CD4-positive, alpha-beta T cell (primary cell): ENCODE measurements around the gene TMEM87A. TPM values are rescaled to one million over a fixed set of nuclear protein-coding genes. Genes with fewer than 3 reads are reported as not detected.
A peak's percentile ranks its signal among the peaks of the same experiment; 100 is the strongest.
"Not testable (repeated sequence)": the region's sequence is repeated elsewhere in the genome, so short reads cannot be mapped to it uniquely, and the experiment has no call there.

Experiments
- ATAC-seq: fragments of 200-7000 bp; cut with Tn5 transposase; one replicate; pipeline ENCODE4 v1.10.0; 2022; ENCODE audit warnings: mild to moderate bottlenecking; ENCODE audit not compliant: poor library complexity
- CTCF ChIA-PET: fragments of 350-600 bp; sonication (Branson Sonifier 250); formaldehyde crosslinking; loops from one replicate; lab custom pipeline; 2021; ENCODE audit warnings: antibody characterized with exemption, inconsistent platforms; lab: Charles Lee
- POLR2A ChIA-PET: fragments of 350-600 bp; sonication (Branson Sonifier 250); formaldehyde crosslinking; loops from one replicate; lab custom pipeline; 2021; ENCODE audit warnings: antibody characterized with exemption, inconsistent platforms; lab: Charles Lee
- DNase-seq, 14 experiments: peaks; one replicate each; pipeline ENCODE4 v3.0.0-alpha.2; 2013 to 2020; ENCODE audit warnings: mixed read lengths in 2 of 14
- H3K27ac ChIP-seq, 2 donors: one replicate each; pipeline versions ENCODE4 v1.5.1 to v1.7.0; 2013; ENCODE audit warnings: low read length in 2 of 2, low read depth in 1 of 2, mild to moderate bottlenecking in 1 of 2
- H3K27me3 ChIP-seq, 2 experiments: 1 replicate in 1 of 2; 2 replicates in 1 of 2; pipeline versions ENCODE4 v1.6.1 to v1.7.0; 2013; ENCODE audit warnings: low read length in 2 of 2, control low read depth in 1 of 2, mild to moderate bottlenecking in 1 of 2, moderate library complexity in 1 of 2; ENCODE audit not compliant: insufficient read depth in 2 of 2, control insufficient read depth in 1 of 2
- H3K36me3 ChIP-seq: one replicate; pipeline ENCODE4 v1.6.1; 2013; ENCODE audit warnings: low read length, control low read depth; ENCODE audit not compliant: insufficient read depth
- H3K4me1 ChIP-seq: one replicate; pipeline ENCODE4 v1.6.1; 2013; ENCODE audit warnings: low read length, control low read depth; ENCODE audit not compliant: insufficient read depth
- H3K4me3 ChIP-seq: one replicate; pipeline ENCODE4 v1.5.1; 2013; ENCODE audit warnings: mild to moderate bottlenecking, low read length, moderate library complexity
- H3K9me3 ChIP-seq, 2 experiments: 1 replicate in 1 of 2; 2 replicates in 1 of 2; pipeline versions ENCODE4 v1.6.1 to v1.7.0; 2013; ENCODE audit warnings: low read length in 2 of 2, mild to moderate bottlenecking in 2 of 2, control low read depth in 1 of 2, moderate library complexity in 1 of 2; ENCODE audit not compliant: control insufficient read depth in 1 of 2, insufficient read depth in 1 of 2
- H3K27ac Mint-ChIP-seq: one replicate; pipeline ENCODE4 v1.8.0; 2020; ENCODE audit warnings: mixed read lengths
- H3K27me3 Mint-ChIP-seq: one replicate; pipeline ENCODE4 v1.8.0; 2021; ENCODE audit warnings: mixed read lengths
- H3K36me3 Mint-ChIP-seq: one replicate; pipeline ENCODE4 v1.8.0; 2021; ENCODE audit warnings: low read depth, mixed read lengths
- H3K4me1 Mint-ChIP-seq: one replicate; pipeline ENCODE4 v1.8.0; 2021; ENCODE audit warnings: low read depth, mixed read lengths
- H3K4me3 Mint-ChIP-seq: one replicate; pipeline ENCODE4 v1.8.0; 2020; ENCODE audit warnings: mild to moderate bottlenecking, mixed read lengths
- H3K9me3 Mint-ChIP-seq: one replicate; pipeline ENCODE4 v1.8.0; 2020; ENCODE audit warnings: mixed read lengths
- intact Hi-C, 2 experiments: fragments of 100-400 bp; cut with DNase I in 1 of 2; cut with micrococcal nuclease in 1 of 2; formaldehyde crosslinking; loops; one replicate each; pipeline versions ENCODE4 v1.15.1 to v1.9.0; 2023 to 2025; cut with DNase I, micrococcal nuclease
- polyA plus RNA-seq, 2 donors: library from polyadenylated mRNA; unstranded; fragments of 120-200 nt; gene quantifications; one replicate each; pipeline ENCODE4 v1.2.1, GENCODE V29; 2013
- total RNA-seq, 174 experiments: library from RNA in 2 of 174; stranded (reverse) in 2 of 174; gene quantifications; one replicate each; pipeline ENCODE4 v1.2.3 and lab custom pipeline; 2021 to 2026
- TF ChIP-seq, protein P1 (sequence below): fragments of 200-600 bp; IDR thresholded peaks from one replicate; pipeline ENCODE4 v1.8.0; 2022; ENCODE audit warnings: antibody characterized with exemption, mild to moderate bottlenecking

Gene TMEM87A
- total RNA-seq (10 to 100 TPM; 48.7 to 51.4 TPM), total RNA-seq (lab: John Stamatoyannopoulos, UW) (58.7 to 145 (median 104) reads per million in 172 experiments)
- polyA plus RNA-seq (2013, experiment 1 of 2), result 40.5 TPM
- 48.3 TPM for polyA plus RNA-seq (2013, experiment 2 of 2)

DNA sequence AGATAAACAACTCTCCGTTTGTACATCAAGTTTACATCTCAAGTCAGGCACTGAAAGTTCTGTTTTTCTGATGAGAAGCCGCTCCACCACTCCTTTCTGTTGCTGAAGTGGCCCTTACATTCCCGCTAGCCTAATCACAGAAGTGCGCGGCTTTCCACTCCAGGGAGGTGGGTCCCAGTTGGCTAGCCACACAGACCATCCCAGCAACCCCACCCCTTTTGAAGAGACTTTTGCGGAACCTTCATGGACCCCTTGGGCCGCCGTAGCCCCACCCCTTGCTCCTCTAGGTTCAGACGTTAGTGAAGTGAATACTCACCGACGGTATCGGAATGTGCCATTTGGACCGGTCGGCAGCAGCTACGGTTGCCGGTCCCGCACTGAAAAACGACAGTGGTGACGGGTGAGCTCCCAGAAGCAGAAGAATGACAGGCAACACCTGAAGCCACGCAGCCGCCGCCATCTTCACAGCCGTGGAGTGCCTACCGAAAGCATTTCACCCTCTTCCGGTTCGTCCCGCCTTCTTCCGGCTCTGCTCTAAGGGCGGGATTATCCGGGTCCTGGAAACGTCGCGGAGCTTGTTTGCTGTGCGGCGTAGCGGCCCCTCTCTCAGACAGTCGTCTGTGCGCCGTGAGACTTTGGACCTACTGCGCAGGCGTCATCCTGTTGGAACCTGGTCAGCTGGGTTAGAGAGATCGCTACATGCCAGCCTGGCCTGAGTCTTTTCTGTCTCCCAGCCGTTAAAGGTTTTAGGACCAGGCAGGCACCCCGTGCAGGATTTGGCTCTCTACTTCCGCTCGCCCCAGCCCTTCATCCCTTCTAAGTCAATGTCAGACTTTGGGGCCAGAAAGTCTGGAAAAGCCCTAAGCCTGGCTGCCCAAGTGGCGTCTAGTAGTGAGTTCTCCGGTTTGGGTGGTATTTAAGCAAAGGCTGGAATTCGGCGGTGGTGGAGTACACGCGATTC, at the start of gene TMEM87A, which contains the start of gene GANC:
TMEM87A (minus strand) TSS at position 495 of the 961 bp plus-strand sequence; CDS start at position 460, 35 bp downstream.
GANC (plus strand) TSS at position 263 of the 961 bp plus-strand sequence. CDS start 1,281 bp downstream, outside the sequence.
- H3K9me3 ChIP-seq, result no peaks in the 10 kb centered on the region
- peaks cover 13% of the 10 kb centered on the region for H3K4me1 ChIP-seq
- no peaks in the 10 kb centered on the region for H3K27me3 ChIP-seq
- peak within 1 kb of the TSS; percentile 70 for H3K4me3 ChIP-seq
- ChIA-PET CTCF (no interaction called here), POLR2A (interaction anchor here (0.5 to 1.8 kb wide), 33 partner anchors 8 to 1708 kb away, joined by 3 to 40 read pairs (median 4); partner anchors contain the start of genes CHP1, EHD4, HAUS2 and LRRC57)
- no peaks in the 10 kb centered on the region for H3K9me3 Mint-ChIP-seq
- H3K4me1 Mint-ChIP-seq, result peaks cover 76% of the 10 kb centered on the region
- peak within 1 kb of the TSS; percentile 92 to 95 for H3K27ac ChIP-seq
- TF ChIP-seq, protein P1, sequence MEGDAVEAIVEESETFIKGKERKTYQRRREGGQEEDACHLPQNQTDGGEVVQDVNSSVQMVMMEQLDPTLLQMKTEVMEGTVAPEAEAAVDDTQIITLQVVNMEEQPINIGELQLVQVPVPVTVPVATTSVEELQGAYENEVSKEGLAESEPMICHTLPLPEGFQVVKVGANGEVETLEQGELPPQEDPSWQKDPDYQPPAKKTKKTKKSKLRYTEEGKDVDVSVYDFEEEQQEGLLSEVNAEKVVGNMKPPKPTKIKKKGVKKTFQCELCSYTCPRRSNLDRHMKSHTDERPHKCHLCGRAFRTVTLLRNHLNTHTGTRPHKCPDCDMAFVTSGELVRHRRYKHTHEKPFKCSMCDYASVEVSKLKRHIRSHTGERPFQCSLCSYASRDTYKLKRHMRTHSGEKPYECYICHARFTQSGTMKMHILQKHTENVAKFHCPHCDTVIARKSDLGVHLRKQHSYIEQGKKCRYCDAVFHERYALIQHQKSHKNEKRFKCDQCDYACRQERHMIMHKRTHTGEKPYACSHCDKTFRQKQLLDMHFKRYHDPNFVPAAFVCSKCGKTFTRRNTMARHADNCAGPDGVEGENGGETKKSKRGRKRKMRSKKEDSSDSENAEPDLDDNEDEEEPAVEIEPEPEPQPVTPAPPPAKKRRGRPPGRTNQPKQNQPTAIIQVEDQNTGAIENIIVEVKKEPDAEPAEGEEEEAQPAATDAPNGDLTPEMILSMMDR, result no peak
- DNase-seq, result peak; percentile 90 to 99 (median 94)
- peak; percentile 89 for ATAC-seq
- intact Hi-C loops, result loop anchor here (1.0 to 10.0 kb wide), 8 partner anchors 65 to 1678 kb away; partner anchors contain the start of genes VPS39 (in 2 of the 2), CDAN1 (in 1 of the 2), KNL1 (in 1 of the 2) and RPAP1 (in 1 of the 2)
- H3K4me3 Mint-ChIP-seq, result peak within 1 kb of the TSS; percentile 90
- H3K36me3 Mint-ChIP-seq, result peaks cover 53% of the 10 kb centered on the region
- no peaks in the 10 kb centered on the region for H3K27me3 Mint-ChIP-seq
- H3K36me3 ChIP-seq, result peaks cover 9% of the 10 kb centered on the region
- H3K27ac Mint-ChIP-seq, result peak within 1 kb of the TSS; percentile 98

GRCh38 chr15:42319206-42319605, 46.0 kb upstream of the TMEM87A start:
- ATAC-seq (no peak), DNase-seq (no peak)
- H3K27me3 Mint-ChIP-seq, result no peaks in the 10 kb centered on the region
- no peak overlapping the region for H3K4me3 Mint-ChIP-seq
- Histone ChIP-seq H3K9me3 (no peaks in the 10 kb centered on the region), H3K27ac (no peak overlapping the region), H3K4me3 (no peak overlapping the region), H3K36me3 (peaks cover 11% of the 10 kb centered on the region), H3K4me1 (no peaks in the 10 kb centered on the region), H3K27me3 (no peaks in the 10 kb centered on the region)
- no peaks in the 10 kb centered on the region for H3K9me3 Mint-ChIP-seq
- CTCF ChIA-PET, result no interaction called here
- H3K36me3 Mint-ChIP-seq, result peaks cover 49% of the 10 kb centered on the region
- H3K27ac Mint-ChIP-seq, result no peak overlapping the region
- TF ChIP-seq, protein P1, result no peak
- POLR2A ChIA-PET, result no interaction called here
- intact Hi-C loops, result no loop called here
- H3K4me1 Mint-ChIP-seq, result no peaks in the 10 kb centered on the region

GRCh38 chr15:42316282-42316805, 43.1 kb upstream of the TMEM87A start:
- DNase-seq, H3K27ac Mint-ChIP-seq, H3K27me3 Mint-ChIP-seq, H3K9me3 Mint-ChIP-seq, H3K27ac ChIP-seq, H3K4me1 ChIP-seq, H3K4me3 ChIP-seq, ATAC-seq, H3K36me3 ChIP-seq, H3K4me1 Mint-ChIP-seq, H3K4me3 Mint-ChIP-seq, intact Hi-C loops, H3K9me3 ChIP-seq, H3K27me3 ChIP-seq, POLR2A ChIA-PET, CTCF ChIA-PET: not testable (repeated sequence)
- H3K36me3 Mint-ChIP-seq, result peaks cover 44% of the 10 kb centered on the region
